ENCODE measurements around the gene TMEM207. TPM values are rescaled to one million over a fixed set of nuclear protein-coding genes. Genes with fewer than 3 reads are reported as not detected.

TMEM207 gene
- total RNA-seq, 3 donors from 2014 or later (not counting 1 experiment from before 2014, with no cell fraction given), result not detected

GRCh38 chr3:190385731-190386688, 63.7 kb downstream of the TMEM207 start:
- H3K4me1 Mint-ChIP-seq, result no peaks in the 10 kb centered on the region
- H3K27me3 Mint-ChIP-seq (ENCODE audit: low read depth in 2 of 2), result no peaks in the 10 kb centered on the region
- H3K27ac Mint-ChIP-seq, result no peak overlapping the region
- H3K36me3 Mint-ChIP-seq, result no peaks in the 10 kb centered on the region
- no peaks in the 10 kb centered on the region for H3K9me3 ChIP-seq (ENCODE audit: control insufficient read depth, insufficient read depth, low read length)
- ATAC-seq (no peak), DNase-seq (no peak)
- TF ChIP-seq, protein P1, sequence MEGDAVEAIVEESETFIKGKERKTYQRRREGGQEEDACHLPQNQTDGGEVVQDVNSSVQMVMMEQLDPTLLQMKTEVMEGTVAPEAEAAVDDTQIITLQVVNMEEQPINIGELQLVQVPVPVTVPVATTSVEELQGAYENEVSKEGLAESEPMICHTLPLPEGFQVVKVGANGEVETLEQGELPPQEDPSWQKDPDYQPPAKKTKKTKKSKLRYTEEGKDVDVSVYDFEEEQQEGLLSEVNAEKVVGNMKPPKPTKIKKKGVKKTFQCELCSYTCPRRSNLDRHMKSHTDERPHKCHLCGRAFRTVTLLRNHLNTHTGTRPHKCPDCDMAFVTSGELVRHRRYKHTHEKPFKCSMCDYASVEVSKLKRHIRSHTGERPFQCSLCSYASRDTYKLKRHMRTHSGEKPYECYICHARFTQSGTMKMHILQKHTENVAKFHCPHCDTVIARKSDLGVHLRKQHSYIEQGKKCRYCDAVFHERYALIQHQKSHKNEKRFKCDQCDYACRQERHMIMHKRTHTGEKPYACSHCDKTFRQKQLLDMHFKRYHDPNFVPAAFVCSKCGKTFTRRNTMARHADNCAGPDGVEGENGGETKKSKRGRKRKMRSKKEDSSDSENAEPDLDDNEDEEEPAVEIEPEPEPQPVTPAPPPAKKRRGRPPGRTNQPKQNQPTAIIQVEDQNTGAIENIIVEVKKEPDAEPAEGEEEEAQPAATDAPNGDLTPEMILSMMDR (IDR thresholded peaks at IDR 0.05), result no peak
- H3K27me3 ChIP-seq (ENCODE audit: control insufficient read depth, insufficient read depth, low read length), result no peaks in the 10 kb centered on the region
- H3K4me3 ChIP-seq (ENCODE audit: low read length), result no peak overlapping the region
- WGBS (ENCODE audit: insufficient coverage), result 97% methylated on average over 5 of the region's 8 CpGs
- no peaks in the 10 kb centered on the region for H3K9me3 Mint-ChIP-seq
- H3K36me3 ChIP-seq (ENCODE audit: control insufficient read depth, insufficient read depth, low read length), result no peaks in the 10 kb centered on the region
- H3K4me1 ChIP-seq (ENCODE audit: control insufficient read depth, insufficient read depth, low read length), result no peaks in the 10 kb centered on the region
- H3K27ac ChIP-seq (ENCODE audit: low read length), result no peak overlapping the region
- H3K4me3 Mint-ChIP-seq, result no peak overlapping the region
- intact Hi-C loops (cut with micrococcal nuclease), result no loop called here

GRCh38 chr3:190384309-190384756, 65.4 kb downstream of the TMEM207 start:
- Histone ChIP-seq H3K27ac (ENCODE audit: low read length) (no peak overlapping the region), H3K4me1 (ENCODE audit: control insufficient read depth, insufficient read depth, low read length) (no peaks in the 10 kb centered on the region), H3K27me3 (ENCODE audit: control insufficient read depth, insufficient read depth, low read length) (no peaks in the 10 kb centered on the region), H3K36me3 (ENCODE audit: control insufficient read depth, insufficient read depth, low read length) (no peaks in the 10 kb centered on the region), H3K4me3 (ENCODE audit: low read length) (no peak overlapping the region), H3K9me3 (ENCODE audit: control insufficient read depth, insufficient read depth, low read length) (no peaks in the 10 kb centered on the region)
- no peak overlapping the region for H3K27ac Mint-ChIP-seq
- H3K36me3 Mint-ChIP-seq, result no peaks in the 10 kb centered on the region
- DNase-seq (peak in 1 of 2 donors; percentile 12), ATAC-seq (no peak)
- H3K4me3 Mint-ChIP-seq, result no peak overlapping the region
- no peaks in the 10 kb centered on the region for H3K27me3 Mint-ChIP-seq (ENCODE audit: low read depth in 2 of 2)
- TF ChIP-seq, protein P1 (IDR thresholded peaks at IDR 0.05), result no peak
- peaks cover 2 to 6% of the 10 kb centered on the region in 2 donors for H3K9me3 Mint-ChIP-seq
- intact Hi-C loops (cut with micrococcal nuclease), result no loop called here
- H3K4me1 Mint-ChIP-seq, result no peaks in the 10 kb centered on the region
- 2% methylated on average over 2 of the region's 2 CpGs for WGBS (ENCODE audit: insufficient coverage)

GRCh38 chr3:190382082-190382481, 67.6 kb downstream of the TMEM207 start:
- Histone ChIP-seq H3K27ac (ENCODE audit: low read length) (no peak overlapping the region), H3K36me3 (ENCODE audit: control insufficient read depth, insufficient read depth, low read length) (no peaks in the 10 kb centered on the region), H3K4me1 (ENCODE audit: control insufficient read depth, insufficient read depth, low read length) (no peaks in the 10 kb centered on the region), H3K27me3 (ENCODE audit: control insufficient read depth, insufficient read depth, low read length) (no peaks in the 10 kb centered on the region), H3K4me3 (ENCODE audit: low read length) (no peak overlapping the region), H3K9me3 (ENCODE audit: control insufficient read depth, insufficient read depth, low read length) (no peaks in the 10 kb centered on the region)
- ATAC-seq (no peak), DNase-seq (no peak)
- no peaks in the 10 kb centered on the region for H3K4me1 Mint-ChIP-seq
- H3K9me3 Mint-ChIP-seq, result peaks cover 2 to 9% of the 10 kb centered on the region in 2 donors
- no peaks in the 10 kb centered on the region for H3K27me3 Mint-ChIP-seq (ENCODE audit: low read depth in 2 of 2)
- TF ChIP-seq, protein P1 (IDR thresholded peaks at IDR 0.05), result no peak
- no peaks in the 10 kb centered on the region for H3K36me3 Mint-ChIP-seq
- H3K4me3 Mint-ChIP-seq, result no peak overlapping the region
- H3K27ac Mint-ChIP-seq, result no peak overlapping the region
- intact Hi-C loops (cut with micrococcal nuclease), result no loop called here
